ENCODE measurements around the gene TGFB1. TPM values are rescaled to one million over a fixed set of nuclear protein-coding genes. Genes with fewer than 3 reads are reported as not detected.

The TGFB1 gene
- total RNA-seq, 1 donor from 2014 or later: 25.7 TPM

DNA sequence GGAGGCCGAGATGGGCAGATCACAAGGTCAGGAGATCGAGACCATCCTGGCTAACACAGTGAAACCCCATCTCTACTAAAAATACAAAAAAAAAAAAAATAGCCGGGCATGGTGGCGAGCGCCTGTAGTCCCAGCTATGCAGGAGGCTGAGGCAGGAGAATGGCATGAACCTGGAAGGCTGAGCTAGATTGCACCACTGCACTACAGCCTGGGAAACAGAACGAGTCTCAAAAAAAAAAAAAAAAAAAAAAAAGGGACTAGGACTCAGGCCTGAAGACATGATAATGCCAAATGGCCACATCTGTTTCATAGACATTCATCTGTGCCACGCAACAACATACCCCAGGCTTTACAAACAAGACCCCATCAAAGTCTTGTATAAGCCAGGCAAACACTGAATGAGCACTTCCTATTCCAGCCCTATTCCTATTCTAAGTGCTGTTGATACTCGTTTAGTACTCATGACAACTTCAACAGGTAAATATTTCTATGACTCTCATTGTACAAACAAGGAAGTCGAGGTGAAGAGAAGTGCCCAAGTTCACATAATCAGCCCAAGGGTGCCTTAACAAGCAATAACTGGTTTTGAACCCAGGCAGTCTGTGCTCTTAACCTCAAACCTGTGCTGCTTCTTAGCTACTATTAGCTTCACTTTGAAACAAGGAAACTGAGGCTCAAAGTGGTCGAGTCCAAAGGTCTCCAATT, 8.6 kb upstream of the TGFB1 start:
- Histone ChIP-seq H3K4me3 (ENCODE audit: low read depth, low read length) (no peak overlapping the region), H3K27me3 (ENCODE audit: control insufficient read depth, insufficient read depth, low read length) (no peaks in the 10 kb centered on the region), H3K36me3 (ENCODE audit: control insufficient read depth, insufficient read depth, low read length) (no peaks in the 10 kb centered on the region)
- TF ChIP-seq, protein P1, sequence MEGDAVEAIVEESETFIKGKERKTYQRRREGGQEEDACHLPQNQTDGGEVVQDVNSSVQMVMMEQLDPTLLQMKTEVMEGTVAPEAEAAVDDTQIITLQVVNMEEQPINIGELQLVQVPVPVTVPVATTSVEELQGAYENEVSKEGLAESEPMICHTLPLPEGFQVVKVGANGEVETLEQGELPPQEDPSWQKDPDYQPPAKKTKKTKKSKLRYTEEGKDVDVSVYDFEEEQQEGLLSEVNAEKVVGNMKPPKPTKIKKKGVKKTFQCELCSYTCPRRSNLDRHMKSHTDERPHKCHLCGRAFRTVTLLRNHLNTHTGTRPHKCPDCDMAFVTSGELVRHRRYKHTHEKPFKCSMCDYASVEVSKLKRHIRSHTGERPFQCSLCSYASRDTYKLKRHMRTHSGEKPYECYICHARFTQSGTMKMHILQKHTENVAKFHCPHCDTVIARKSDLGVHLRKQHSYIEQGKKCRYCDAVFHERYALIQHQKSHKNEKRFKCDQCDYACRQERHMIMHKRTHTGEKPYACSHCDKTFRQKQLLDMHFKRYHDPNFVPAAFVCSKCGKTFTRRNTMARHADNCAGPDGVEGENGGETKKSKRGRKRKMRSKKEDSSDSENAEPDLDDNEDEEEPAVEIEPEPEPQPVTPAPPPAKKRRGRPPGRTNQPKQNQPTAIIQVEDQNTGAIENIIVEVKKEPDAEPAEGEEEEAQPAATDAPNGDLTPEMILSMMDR (IDR thresholded peaks at IDR 0.05; ENCODE audit: insufficient read depth, low read length, poor library complexity, severe bottlenecking): no peak
- DNase-seq (ENCODE audit: low read depth): no peak

DNA sequence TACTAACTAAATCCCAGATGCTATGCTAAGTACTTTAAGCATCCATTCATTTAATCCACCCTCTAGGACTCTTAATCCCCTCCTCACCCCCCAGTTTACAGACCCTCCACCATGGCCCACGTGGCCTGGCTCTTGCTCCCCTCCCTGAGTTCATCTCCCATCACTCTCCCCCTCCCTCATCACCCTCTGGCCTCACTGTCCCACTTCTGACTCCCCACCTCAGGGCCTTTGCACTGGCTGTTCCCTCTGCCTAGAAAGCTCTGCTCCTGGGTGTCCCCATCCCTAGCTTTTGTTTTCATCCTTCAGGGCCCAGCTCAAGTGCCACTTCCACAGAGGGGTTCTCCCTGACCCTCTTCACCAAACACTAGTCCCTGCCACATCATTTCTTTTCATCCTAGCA, 6.0 kb upstream of the TGFB1 start:
- no peak overlapping the region for H3K4me3 ChIP-seq (ENCODE audit: low read depth, low read length)
- no peaks in the 10 kb centered on the region for H3K27me3 ChIP-seq (ENCODE audit: control insufficient read depth, insufficient read depth, low read length)
- H3K36me3 ChIP-seq (ENCODE audit: control insufficient read depth, insufficient read depth, low read length): no peaks in the 10 kb centered on the region
- DNase-seq (ENCODE audit: low read depth): no peak
- TF ChIP-seq, protein P1 (IDR thresholded peaks at IDR 0.05; ENCODE audit: insufficient read depth, low read length, poor library complexity, severe bottlenecking): no peak

DNA sequence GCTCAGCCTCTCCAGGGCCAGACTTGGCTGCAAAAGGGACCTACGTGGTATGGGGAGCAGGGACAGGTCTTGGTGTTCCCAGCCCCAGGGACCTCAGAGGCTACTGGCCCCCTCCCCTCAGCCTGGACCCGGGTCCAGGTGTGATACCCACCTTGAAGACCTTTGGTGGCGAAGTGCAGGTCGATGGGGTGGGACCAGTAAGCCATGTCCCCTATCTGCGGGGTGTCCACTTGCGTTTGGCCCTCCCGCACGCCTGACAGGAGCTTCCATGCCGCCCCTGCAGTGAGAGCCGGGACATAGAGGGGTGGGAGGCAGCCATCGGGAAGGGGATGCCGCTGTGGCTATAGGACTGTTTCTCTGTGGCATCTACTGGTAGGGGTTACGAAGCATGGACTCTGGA, 4.0 kb upstream of the TGFB1 start:
- H3K36me3 ChIP-seq (ENCODE audit: control insufficient read depth, insufficient read depth, low read length): no peaks in the 10 kb centered on the region
- no peak overlapping the region for H3K4me3 ChIP-seq (ENCODE audit: low read depth, low read length)
- TF ChIP-seq, protein P1 (IDR thresholded peaks at IDR 0.05; ENCODE audit: insufficient read depth, low read length, poor library complexity, severe bottlenecking): no peak
- no peaks in the 10 kb centered on the region for H3K27me3 ChIP-seq (ENCODE audit: control insufficient read depth, insufficient read depth, low read length)
- no peak for DNase-seq (ENCODE audit: low read depth)

DNA sequence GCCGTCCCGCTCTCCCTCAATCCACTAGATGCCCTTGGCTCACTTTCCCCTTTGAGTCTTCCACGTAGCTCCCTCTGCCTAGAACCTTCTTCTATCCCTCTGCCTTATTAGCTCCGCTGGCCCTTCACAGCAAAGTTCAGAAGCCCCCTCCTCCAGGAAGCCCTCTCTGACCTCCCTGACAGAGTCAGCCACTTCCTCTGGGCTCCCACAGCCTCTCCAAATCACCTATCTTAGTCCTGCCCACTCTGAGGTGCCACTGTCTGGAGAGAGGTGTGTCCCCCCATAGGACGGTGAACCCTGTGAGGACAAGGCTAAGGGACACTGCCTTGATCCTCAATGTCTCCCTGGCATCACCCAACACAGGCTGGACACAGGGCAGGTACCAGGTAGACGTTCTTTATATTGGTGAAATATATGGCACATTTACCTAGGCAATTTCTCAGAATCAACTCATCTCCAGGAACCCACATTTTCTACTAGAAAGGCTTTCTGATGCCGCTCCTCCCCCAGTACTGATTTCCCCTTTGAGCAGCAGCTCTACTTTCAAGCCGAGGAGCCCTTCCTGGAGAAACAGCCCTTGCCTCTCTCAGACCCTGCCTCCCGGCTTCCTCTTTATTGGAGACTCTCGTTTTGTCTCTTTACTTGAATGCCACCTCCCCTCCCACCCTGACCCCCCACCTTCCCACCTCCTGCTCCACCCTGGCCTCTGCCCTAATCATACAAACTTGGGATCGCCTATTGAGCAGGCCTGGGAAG, 3.4 kb upstream of the TGFB1 start:
- DNase-seq (ENCODE audit: low read depth): no peak
- TF ChIP-seq, protein P1 (IDR thresholded peaks at IDR 0.05; ENCODE audit: insufficient read depth, low read length, poor library complexity, severe bottlenecking): no peak
- Histone ChIP-seq H3K36me3 (ENCODE audit: control insufficient read depth, insufficient read depth, low read length) (no peaks in the 10 kb centered on the region), H3K4me3 (ENCODE audit: low read depth, low read length) (no peak overlapping the region), H3K27me3 (ENCODE audit: control insufficient read depth, insufficient read depth, low read length) (no peaks in the 10 kb centered on the region)

DNA sequence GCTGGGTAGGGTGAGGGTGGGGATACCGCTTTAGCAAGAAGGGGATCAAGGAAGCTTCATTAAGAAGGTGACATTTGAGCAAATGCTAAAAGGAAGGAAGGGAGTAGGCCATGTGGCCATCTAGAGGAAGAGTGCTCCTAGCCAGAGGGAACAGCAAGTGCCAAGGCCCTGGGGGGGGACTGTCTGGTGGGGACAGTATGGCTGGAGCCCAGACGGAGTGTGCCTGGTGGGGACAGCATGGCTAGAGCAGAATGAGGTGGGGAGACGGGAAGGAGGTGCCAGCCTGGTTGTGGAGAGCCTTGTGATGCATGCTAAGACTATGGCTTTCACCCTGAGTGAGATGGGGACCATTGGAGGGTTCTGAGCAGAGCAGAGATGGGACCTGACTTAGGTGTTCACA, 2.1 kb upstream of the TGFB1 start:
- Histone ChIP-seq H3K27me3 (ENCODE audit: control insufficient read depth, insufficient read depth, low read length) (no peaks in the 10 kb centered on the region), H3K4me3 (ENCODE audit: low read depth, low read length) (no peak overlapping the region), H3K36me3 (ENCODE audit: control insufficient read depth, insufficient read depth, low read length) (no peaks in the 10 kb centered on the region)
- TF ChIP-seq, protein P1 (IDR thresholded peaks at IDR 0.05; ENCODE audit: insufficient read depth, low read length, poor library complexity, severe bottlenecking): no peak
- no peak for DNase-seq (ENCODE audit: low read depth)

All from kidney epithelial cell (primary cell).